Eye (tissue), 1 donor: ENCODE results near the gene LANCL2.
"Not testable (repeated sequence)": the region's sequence is repeated elsewhere in the genome, so short reads cannot be mapped to it uniquely, and the experiment has no call there.

Experiments used
- DNase-seq: peaks from one replicate; pipeline ENCODE4 v3.0.0-alpha.2; 2015

The LANCL2 gene

DNA sequence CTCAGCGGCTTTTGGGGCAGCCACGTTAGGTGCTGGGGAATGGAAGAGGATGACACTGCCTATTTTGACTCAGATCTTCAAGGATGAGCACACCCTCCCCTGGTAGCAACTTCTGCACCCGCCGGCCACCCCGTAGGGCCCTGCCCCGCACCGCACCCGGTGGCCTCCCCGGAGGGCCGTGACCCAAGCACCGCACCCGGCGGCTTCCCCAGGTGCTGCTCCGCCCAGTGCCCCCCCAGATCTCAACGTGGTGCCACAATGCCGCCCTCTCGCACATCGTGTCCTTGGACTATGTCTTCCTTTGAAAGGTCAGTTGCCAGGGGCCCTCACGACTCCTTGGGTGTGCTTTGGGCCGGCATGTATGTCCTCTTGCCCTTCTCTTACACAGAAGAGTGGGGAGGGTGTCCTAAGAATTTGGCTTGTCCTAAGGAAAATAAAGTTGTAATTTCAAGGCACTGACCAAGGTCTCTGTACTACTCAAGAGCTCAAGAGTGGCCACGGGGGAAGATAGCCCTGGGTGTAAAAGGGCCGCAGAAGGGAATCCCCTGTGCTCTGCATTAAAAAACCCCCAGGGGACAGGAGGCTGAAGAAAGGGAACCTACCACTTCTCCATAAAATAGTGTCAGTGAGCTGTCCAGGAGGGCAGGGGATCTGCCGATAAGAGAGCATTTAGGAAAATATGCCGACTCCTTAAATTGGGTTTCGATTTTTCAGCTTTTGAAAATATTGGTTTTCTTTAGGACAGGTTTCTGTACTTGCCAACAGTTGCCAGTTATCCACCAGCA lies 1.6 kb upstream of the LANCL2 start:
- no peak for DNase-seq

DNA sequence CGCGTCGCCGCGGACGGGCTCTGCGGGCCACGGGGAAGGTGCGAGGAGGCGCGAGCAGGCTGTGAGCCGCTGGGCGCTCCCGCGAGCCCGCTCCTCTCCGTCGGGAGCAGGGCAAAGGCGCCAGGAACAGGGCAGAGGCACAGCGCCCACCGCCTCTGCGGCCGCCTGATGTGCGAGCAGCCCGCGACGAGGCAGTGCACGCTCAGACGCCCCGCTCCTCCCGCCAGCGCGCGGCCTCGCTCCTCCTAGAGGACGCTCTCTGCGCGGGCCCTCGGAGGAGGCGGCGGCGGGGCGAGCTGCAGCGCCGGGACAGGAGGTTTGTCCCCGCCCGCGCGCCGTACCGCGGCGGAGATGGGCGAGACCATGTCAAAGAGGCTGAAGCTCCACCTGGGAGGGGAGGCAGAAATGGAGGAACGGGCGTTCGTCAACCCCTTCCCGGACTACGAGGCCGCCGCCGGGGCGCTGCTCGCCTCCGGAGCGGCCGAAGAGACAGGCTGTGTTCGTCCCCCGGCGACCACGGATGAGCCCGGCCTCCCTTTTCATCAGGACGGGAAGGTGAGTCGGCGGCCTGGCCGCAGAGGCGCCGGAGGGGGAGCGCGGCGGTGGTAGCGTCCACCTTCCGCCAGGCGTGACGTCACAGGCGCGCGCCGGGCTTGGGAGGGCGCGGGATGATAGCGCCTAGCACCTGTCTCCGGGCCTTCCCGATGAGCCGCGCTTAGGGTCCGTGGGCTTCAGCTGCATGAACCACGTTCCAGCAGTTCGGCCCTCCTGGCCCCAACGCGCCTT lies 731 bp downstream of the LANCL2 start:
- DNase-seq = peak; percentile 99

DNA sequence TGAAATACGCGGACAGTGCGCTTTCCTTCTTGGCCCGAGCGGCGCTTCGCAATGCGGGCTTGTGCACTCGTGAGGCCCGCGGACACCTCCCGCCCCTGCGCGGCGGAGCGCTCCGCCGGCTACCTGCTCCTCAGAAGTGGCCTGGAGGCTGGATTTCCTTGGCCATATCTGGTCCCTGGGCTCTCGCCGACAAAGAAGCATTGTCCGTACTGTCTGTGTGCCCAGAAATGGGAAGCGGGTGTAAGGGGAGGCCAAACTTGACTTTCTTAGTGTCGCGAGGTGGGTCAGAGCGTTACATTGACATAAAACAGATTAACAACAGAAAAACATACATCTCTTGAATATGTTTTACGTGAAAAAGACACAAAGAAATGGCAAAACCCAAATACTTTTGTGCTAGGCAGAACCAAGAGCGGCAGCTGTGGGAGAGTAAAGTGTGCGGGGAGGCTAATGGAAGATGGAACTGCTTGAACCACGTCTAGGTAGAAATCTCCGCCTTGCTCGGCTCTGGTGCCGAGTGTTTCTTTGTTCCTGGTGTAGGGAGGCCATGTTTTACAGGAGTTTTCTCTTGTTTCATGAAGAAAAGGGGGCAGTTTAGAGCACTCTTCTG lies 1.4 kb downstream of the LANCL2 start:
- no peak for DNase-seq

DNA sequence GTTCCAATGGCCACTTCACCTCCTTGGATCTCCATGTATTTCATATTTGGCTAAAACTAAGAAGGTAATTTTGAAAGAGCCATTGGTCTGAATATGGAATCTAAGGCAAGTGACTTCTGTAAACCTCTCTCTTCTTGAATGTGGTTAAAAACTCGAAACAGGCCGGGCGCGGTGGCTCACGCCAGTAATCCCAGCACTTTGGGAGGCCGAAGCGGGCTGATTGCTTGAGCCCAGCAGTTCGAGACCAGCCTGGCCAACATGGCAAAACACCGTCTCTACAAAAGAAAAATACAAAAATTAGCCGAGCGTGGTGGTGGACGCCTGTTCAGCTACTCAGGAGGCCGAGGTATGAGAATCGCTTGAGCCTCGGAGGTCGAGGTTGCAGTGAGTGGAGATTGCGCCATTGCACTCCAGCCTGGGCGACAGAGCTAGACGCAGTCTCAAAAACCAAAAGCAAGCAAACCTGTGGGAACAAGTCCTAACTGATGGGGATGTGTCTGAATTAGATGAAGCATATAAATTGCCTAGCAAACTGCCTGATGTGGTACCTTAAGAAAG lies 2.2 kb downstream of the LANCL2 start:
- no peak for DNase-seq

GRCh38 chr7:55369427-55370400 lies 4.6 kb downstream of the LANCL2 start:
- no peak for DNase-seq

GRCh38 chr7:55374213-55374612 lies 9.1 kb downstream of the LANCL2 start:
- DNase-seq = no peak

DNA sequence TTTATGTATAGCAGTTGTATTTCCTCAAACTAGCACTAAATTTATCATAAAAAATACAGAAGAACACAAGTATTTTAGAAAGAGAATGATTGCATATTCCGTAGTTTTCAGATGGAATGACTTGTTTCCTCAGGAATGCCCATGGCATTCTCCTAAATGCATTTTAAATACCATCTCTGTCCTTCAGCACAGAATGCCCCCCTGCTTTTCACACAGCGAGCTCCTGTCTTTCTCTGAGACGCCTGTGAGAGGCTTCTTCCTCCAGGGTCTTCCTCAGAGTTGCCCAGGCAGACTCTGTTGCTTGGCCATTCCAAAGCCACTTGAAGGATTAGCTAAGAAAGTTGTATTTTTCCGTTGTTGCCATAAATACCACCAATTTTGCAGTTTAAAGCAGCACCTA lies 10.1 kb downstream of the LANCL2 start:
- DNase-seq = no peak

DNA sequence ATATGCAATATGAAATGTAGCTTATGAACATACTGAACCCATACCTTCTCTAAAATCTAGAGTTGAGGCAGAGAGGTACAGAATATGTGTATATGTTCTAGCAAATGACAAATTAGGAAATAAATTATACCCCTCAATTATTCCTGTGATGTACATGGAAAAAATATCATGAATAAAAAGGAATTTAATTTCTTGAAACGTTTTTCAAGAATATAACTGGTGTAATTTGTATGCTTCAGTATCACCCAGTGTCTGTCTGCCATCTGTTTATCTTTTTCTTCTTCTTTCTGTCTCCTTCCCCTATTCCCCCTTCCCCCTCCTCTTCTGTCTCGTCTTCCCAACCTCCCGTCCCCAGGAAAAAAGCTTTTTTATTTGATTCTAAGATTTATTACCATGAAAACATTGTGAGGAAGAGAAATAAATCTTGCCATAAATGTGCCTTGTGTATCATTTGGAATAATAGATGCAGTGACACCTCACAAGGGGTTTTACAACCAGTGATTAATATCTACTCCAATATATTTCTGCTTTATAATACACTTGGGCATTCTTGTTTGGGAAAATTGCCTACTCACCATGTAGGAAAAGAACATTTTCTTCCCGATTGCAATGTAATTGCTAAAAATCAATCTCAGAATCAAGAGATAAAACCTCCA lies 12.2 kb downstream of the LANCL2 start:
- no peak for DNase-seq

DNA sequence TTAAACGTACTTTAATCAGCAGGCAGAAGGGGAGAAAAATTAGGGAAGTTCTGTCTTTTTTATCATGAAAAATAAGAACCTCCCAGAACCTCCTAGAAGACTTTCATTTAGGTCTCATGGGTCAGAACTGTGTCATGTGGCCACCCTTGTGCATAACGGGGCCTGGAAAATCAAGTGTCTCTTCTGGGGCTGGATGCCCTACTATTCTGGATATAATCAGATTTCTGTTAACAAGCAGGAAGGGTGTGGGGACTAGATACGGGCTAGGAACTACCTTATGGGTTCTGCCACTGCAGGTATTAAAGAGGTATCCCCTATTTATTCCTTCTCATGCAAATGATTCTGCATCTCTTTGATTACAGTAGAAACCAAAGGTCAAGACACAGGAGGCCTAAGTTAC lies 14.1 kb downstream of the LANCL2 start:
- no peak for DNase-seq

GRCh38 chr7:55381189-55381588 lies 16.1 kb downstream of the LANCL2 start:
- no peak for DNase-seq

GRCh38 chr7:55381696-55382095 lies 16.6 kb downstream of the LANCL2 start:
- DNase-seq = no peak

DNA sequence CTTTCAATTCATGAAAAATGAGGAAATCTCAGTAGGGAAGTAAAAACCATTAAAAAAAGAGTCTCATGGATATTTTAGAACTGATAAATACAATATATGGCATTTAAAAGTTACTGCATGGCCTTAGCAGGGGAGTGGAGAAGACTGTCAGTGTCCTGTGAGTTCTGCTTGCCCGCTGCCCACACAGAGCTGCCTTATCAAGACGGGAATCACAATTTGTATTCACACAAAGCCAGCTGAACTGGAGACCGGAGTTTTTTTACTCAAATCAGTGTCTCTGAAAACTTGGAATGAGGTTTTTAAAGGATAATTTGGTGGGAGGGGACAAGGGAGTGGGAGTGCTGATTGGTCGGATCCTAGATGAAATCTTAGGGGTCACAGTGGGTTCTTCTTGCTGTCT lies 17.1 kb downstream of the LANCL2 start:
- DNase-seq = no peak

DNA sequence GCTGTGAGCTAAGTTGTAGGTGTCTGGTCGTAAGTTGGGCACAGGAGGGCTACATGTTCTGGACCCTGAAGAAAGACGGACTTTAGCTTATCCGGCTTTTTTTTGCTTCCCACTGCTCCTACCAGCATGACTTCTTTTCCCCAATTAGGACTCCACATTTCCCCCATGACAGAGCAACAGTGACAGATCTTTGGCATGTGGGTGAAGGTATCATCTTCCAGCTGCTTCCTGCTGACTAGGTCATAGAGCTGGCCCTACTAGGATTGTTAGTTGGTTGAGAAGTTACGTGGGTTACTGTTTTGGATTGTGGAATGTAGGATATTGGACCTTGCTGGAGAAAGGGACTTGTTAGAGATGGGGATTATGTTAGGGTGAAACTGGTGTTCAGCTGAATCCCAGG lies 21.4 kb downstream of the LANCL2 start:
- DNase-seq = no peak

GRCh38 chr7:55387062-55387965 lies 22.2 kb downstream of the LANCL2 start:
- DNase-seq = peak; percentile 36

- no peak for DNase-seq
Measured at GRCh38 chr7:55396233-55396785, 31.2 kb downstream of the LANCL2 start.

DNA sequence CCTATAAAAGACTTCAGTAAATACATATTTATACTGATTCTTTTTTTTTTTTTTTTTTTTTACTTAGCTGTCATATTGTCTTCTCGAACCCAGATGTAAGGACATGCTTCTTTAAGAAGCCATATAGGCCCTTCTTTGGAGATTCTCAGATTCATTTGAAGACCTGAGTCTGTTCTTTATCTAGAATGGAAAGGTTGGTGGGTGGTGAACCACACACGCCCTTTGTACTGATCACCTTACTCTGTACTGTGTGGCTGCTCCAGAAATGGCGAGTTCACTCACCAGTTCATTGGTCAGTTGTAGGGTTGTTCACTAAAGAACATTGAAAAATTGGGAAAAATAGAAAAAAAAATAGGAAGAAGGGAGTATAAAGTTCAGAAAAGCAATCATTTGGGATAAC lies 32.5 kb downstream of the LANCL2 start:
- no peak for DNase-seq

DNA sequence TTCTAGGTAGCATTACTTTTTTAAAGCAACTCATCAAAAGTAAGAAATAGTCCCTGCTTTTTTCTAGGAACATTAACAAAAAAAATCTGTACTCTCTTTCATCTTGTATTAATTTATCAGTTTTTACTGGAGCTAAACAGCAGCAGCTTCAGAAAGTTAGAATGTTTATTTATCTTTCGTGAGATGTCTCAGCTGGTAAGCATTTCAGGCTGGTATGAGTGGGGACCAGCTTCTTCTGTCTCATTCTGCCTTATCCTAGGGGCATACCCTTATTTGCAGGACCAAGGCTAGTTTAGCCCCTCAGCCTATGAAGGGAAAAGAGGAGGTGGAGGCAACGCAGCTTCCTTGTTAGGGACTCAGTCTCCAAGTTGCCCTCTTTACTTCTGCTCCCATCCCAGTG lies 35.1 kb downstream of the LANCL2 start:
- DNase-seq = no peak

DNA sequence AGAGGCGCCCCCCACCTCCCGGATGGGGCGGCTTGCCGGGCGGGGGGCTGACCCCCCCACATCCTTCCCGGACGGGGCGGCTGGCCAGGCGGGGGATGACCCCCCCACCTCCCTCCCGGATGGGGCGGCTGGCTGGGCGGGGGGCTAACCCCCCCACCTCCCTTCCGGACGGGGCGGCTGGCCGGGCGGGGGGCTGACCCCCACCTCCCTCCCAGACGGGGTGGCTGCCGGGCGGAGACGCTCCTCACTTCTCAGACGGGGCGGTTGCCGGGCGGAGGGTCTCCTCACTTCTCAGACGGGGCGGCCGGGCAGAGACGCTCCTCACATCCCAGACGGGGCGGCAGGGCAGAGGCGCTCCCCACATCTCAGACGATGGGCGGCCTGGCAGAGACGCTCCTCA lies 37.4 kb downstream of the LANCL2 start:
- not testable (repeated sequence) for DNase-seq

GRCh38 chr7:55405856-55406541 lies 40.9 kb downstream of the LANCL2 start:
- DNase-seq = no peak
